Activated gamma-delta T cell treated with anti-CD3 and anti-CD28 coated beads, Interleukin-2, amount 50 U/mL, for 16 hours (primary cell): ENCODE results near the gene RAC3.

ENCODE experiments used
- DNase-seq: peaks from one replicate; pipeline ENCODE4 v3.0.0-alpha.2; 2020; ENCODE audit warnings: low read depth

Gene RAC3

GRCh38 chr17:81999587-81999975, 31.9 kb upstream of the RAC3 start:
- DNase-seq, result no peak

GRCh38 chr17:81999976-82000802, 31.3 kb upstream of the RAC3 start:
- no peak for DNase-seq

GRCh38 chr17:82000803-82001570, 30.5 kb upstream of the RAC3 start:
- DNase-seq, result no peak

GRCh38 chr17:82001571-82002056, 29.9 kb upstream of the RAC3 start:
- no peak for DNase-seq

- no peak for DNase-seq
Measured at GRCh38 chr17:82003411-82004381, 27.8 kb upstream of the RAC3 start.

- DNase-seq, result no peak
Measured at GRCh38 chr17:82004517-82005455, 26.7 kb upstream of the RAC3 start.

GRCh38 chr17:82005701-82006348, 25.7 kb upstream of the RAC3 start:
- no peak for DNase-seq

GRCh38 chr17:82006468-82007227, 24.8 kb upstream of the RAC3 start:
- DNase-seq, result no peak

- DNase-seq, result no peak
Measured at GRCh38 chr17:82007228-82007494, 24.3 kb upstream of the RAC3 start.

GRCh38 chr17:82007495-82008257, 23.8 kb upstream of the RAC3 start:
- no peak for DNase-seq

GRCh38 chr17:82008258-82008940, 23.1 kb upstream of the RAC3 start:
- DNase-seq, result no peak

- no peak for DNase-seq
Measured at GRCh38 chr17:82008941-82009405, 22.5 kb upstream of the RAC3 start.

- no peak for DNase-seq
Measured at GRCh38 chr17:82009413-82009812, 22.1 kb upstream of the RAC3 start.

GRCh38 chr17:82010575-82011525, 20.6 kb upstream of the RAC3 start:
- DNase-seq, result no peak

- no peak for DNase-seq
Measured at GRCh38 chr17:82011617-82012187, 19.8 kb upstream of the RAC3 start.

- no peak for DNase-seq
Measured at GRCh38 chr17:82012261-82012639, 19.2 kb upstream of the RAC3 start.
